ENCODE data around the gene OR5B2. TPM values are rescaled to one million over a fixed set of nuclear protein-coding genes. Genes with fewer than 3 reads are reported as not detected.
"Not testable (repeated sequence)": the region's sequence is repeated elsewhere in the genome, so short reads cannot be mapped to it uniquely, and the experiment has no call there.

Gene OR5B2
- total and polyA plus RNA-seq, 4 donors: not detected

GRCh38 chr11:58433638-58434203, 5.8 kb upstream of the OR5B2 start:
- no peaks in the 10 kb centered on the region for H3K4me1 ChIP-seq (ENCODE audit: control insufficient read depth, insufficient read depth, low read length)
- no peaks in the 10 kb centered on the region for H3K36me3 ChIP-seq (ENCODE audit: control insufficient read depth, insufficient read depth, low read length)
- no peak overlapping the region for H3K4me3 ChIP-seq (ENCODE audit: low read depth, low read length)
- H3K27me3 ChIP-seq (ENCODE audit: control insufficient read depth, insufficient read depth, low read length): no peaks in the 10 kb centered on the region
- H3K27ac ChIP-seq (ENCODE audit: low read depth, low read length): no peak overlapping the region
- no peak for DNase-seq (ENCODE audit: low read depth in 4 of 6, low spot score in 6 of 6)
- no CpG with 5 or more reads among the region's 3 CpGs for WGBS (ENCODE audit: insufficient coverage)
- H3K9me3 ChIP-seq (ENCODE audit: control insufficient read depth, insufficient read depth, low read length): no peaks in the 10 kb centered on the region

GRCh38 chr11:58429273-58429672, 1.4 kb upstream of the OR5B2 start:
- H3K4me3 ChIP-seq (ENCODE audit: low read depth, low read length): no peak overlapping the region
- no peaks in the 10 kb centered on the region for H3K4me1 ChIP-seq (ENCODE audit: control insufficient read depth, insufficient read depth, low read length)
- no peak for DNase-seq (ENCODE audit: low read depth in 4 of 6, low spot score in 6 of 6)
- H3K9me3 ChIP-seq (ENCODE audit: control insufficient read depth, insufficient read depth, low read length): no peaks in the 10 kb centered on the region
- no peaks in the 10 kb centered on the region for H3K27me3 ChIP-seq (ENCODE audit: control insufficient read depth, insufficient read depth, low read length)
- no peak overlapping the region for H3K27ac ChIP-seq (ENCODE audit: low read depth, low read length)
- no CpG with 5 or more reads among the region's 1 CpG for WGBS (ENCODE audit: insufficient coverage)
- no peaks in the 10 kb centered on the region for H3K36me3 ChIP-seq (ENCODE audit: control insufficient read depth, insufficient read depth, low read length)

DNA sequence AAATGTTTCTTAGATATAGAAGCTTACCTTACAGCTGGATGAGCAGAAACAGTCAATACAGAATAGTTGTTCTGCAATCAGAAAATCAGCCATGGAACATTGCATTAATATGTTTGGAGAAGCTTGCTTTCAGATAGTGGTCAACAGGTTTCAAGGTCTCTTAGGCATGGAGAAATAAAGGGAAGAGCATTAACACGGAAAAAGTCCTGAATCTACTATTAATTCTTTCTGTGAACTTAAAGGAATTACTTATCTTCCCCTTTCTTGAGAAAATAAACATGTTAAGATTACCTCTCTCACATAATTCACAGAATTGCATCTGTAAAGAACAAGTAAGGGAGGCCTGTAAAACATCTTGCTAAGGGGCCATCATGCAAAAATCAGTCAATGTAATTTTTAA, 21.1 kb downstream of the OR5B2 start, which contains the start of gene OR5B3:
OR5B3 (minus strand) TSS at position 101 of the 400 bp plus-strand sequence. CDS start 3,465 bp downstream, outside the sequence.
- no peak within 1 kb of the TSS for H3K27ac ChIP-seq (ENCODE audit: low read depth, low read length)
- no peaks in the 10 kb centered on the region for H3K4me1 ChIP-seq (ENCODE audit: control insufficient read depth, insufficient read depth, low read length)
- no peak within 1 kb of the TSS for H3K4me3 ChIP-seq (ENCODE audit: low read depth, low read length)
- WGBS (ENCODE audit: insufficient coverage): no CpG with 5 or more reads among the region's 1 CpG
- peaks cover 4% of the 10 kb centered on the region for H3K9me3 ChIP-seq (ENCODE audit: control insufficient read depth, insufficient read depth, low read length)
- no peaks in the 10 kb centered on the region for H3K27me3 ChIP-seq (ENCODE audit: control insufficient read depth, insufficient read depth, low read length)
- no peaks in the 10 kb centered on the region for H3K36me3 ChIP-seq (ENCODE audit: control insufficient read depth, insufficient read depth, low read length)
- DNase-seq (ENCODE audit: low read depth in 4 of 6, low spot score in 6 of 6): no peak

DNA sequence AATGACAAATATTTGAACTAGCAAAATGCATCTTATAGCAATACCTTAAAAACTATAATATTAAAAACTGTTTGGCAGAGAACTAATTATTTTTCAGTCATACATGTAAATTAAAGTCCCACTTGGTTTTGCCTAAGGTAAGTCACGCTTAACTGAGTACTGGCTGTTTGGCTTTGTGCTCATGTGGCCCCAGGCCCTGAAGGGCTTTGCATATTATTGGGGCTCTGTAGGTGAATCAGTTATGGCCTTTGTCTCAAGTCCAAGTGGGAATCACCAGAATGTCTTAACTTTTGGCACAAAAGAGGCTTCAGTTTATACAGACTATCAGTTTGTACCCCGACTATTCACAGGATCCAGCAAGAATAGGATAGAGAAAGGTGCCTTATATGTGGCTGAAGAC, 28.3 kb downstream of the OR5B2 start:
- H3K4me3 ChIP-seq (ENCODE audit: low read depth, low read length); H3K36me3 ChIP-seq (ENCODE audit: control insufficient read depth, insufficient read depth, low read length); DNase-seq (ENCODE audit: low read depth in 4 of 6, low spot score in 6 of 6); H3K27me3 ChIP-seq (ENCODE audit: control insufficient read depth, insufficient read depth, low read length); H3K9me3 ChIP-seq (ENCODE audit: control insufficient read depth, insufficient read depth, low read length); H3K4me1 ChIP-seq (ENCODE audit: control insufficient read depth, insufficient read depth, low read length); H3K27ac ChIP-seq (ENCODE audit: low read depth, low read length): not testable (repeated sequence)
- WGBS (ENCODE audit: insufficient coverage): no CpG with 5 or more reads among the region's 2 CpGs

DNA sequence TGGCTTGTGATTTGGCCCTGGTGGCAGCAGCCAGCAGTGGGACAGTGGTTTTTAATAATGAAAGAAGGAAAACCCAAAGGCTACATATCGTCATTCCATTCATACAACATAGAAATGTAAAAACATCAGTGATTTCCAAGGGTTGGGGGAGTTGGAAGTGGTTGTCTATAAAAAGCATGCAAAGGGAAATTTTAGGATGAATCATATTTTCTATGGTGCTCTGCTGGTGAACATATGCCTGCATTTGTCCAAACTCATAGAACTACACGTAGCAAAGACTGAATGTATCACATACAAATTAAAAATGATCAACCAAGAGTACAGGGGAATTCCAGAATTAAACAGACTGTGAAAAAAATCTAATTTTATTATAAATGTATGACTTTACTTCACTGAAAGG, 32.3 kb downstream of the OR5B2 start:
- DNase-seq (ENCODE audit: low read depth in 4 of 6, low spot score in 6 of 6): no peak
- H3K36me3 ChIP-seq (ENCODE audit: control insufficient read depth, insufficient read depth, low read length): no peaks in the 10 kb centered on the region
- H3K27me3 ChIP-seq (ENCODE audit: control insufficient read depth, insufficient read depth, low read length): no peaks in the 10 kb centered on the region
- no CpG with 5 or more reads among the region's 2 CpGs for whole genome bisulfite sequencing (ENCODE audit: insufficient coverage)
- H3K4me3 ChIP-seq (ENCODE audit: low read depth, low read length): no peak overlapping the region
- H3K9me3 ChIP-seq (ENCODE audit: control insufficient read depth, insufficient read depth, low read length): peaks cover 3% of the 10 kb centered on the region
- H3K4me1 ChIP-seq (ENCODE audit: control insufficient read depth, insufficient read depth, low read length): no peaks in the 10 kb centered on the region
- no peak overlapping the region for H3K27ac ChIP-seq (ENCODE audit: low read depth, low read length)

GRCh38 chr11:58394195-58394594, 33.7 kb downstream of the OR5B2 start:
- Histone ChIP-seq H3K27me3 (ENCODE audit: control insufficient read depth, insufficient read depth, low read length) (no peaks in the 10 kb centered on the region), H3K27ac (ENCODE audit: low read depth, low read length) (no peak overlapping the region), H3K4me3 (ENCODE audit: low read depth, low read length) (no peak overlapping the region), H3K36me3 (ENCODE audit: control insufficient read depth, insufficient read depth, low read length) (no peaks in the 10 kb centered on the region), H3K9me3 (ENCODE audit: control insufficient read depth, insufficient read depth, low read length) (peaks cover 3% of the 10 kb centered on the region), H3K4me1 (ENCODE audit: control insufficient read depth, insufficient read depth, low read length) (no peaks in the 10 kb centered on the region)
- no peak for DNase-seq (ENCODE audit: low read depth in 4 of 6, low spot score in 6 of 6)

DNA sequence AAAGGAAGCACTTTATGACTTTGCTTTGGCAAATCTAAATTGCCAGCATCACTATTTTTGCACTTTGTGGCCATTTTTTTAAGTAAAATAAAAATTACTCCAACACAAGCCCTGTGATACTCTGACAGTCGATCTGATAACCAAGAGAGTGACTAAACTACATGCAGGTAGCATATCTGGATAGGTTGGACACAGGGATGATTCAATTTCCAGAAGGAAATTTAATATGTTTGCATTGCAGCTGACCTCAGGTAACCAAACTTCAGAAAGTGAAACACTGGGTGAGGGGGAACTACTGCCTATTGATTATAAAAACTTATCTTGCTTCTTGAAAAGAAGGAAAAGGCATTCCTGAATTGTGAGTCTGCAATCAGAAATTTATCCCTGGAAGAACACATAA, 35.2 kb downstream of the OR5B2 start:
- Histone ChIP-seq H3K27me3 (ENCODE audit: control insufficient read depth, insufficient read depth, low read length) (no peaks in the 10 kb centered on the region), H3K4me3 (ENCODE audit: low read depth, low read length) (no peak overlapping the region), H3K27ac (ENCODE audit: low read depth, low read length) (no peak overlapping the region), H3K4me1 (ENCODE audit: control insufficient read depth, insufficient read depth, low read length) (no peaks in the 10 kb centered on the region), H3K9me3 (ENCODE audit: control insufficient read depth, insufficient read depth, low read length) (peaks cover 3% of the 10 kb centered on the region), H3K36me3 (ENCODE audit: control insufficient read depth, insufficient read depth, low read length) (no peaks in the 10 kb centered on the region)
- WGBS (ENCODE audit: insufficient coverage): no CpG with 5 or more reads among the region's 1 CpG
- no peak for DNase-seq (ENCODE audit: low read depth in 4 of 6, low spot score in 6 of 6)

- H3K4me3 ChIP-seq (ENCODE audit: low read depth, low read length): no peak overlapping the region
- H3K36me3 ChIP-seq (ENCODE audit: control insufficient read depth, insufficient read depth, low read length): no peaks in the 10 kb centered on the region
- no peak overlapping the region for H3K27ac ChIP-seq (ENCODE audit: low read depth, low read length)
- H3K9me3 ChIP-seq (ENCODE audit: control insufficient read depth, insufficient read depth, low read length): peaks cover 3% of the 10 kb centered on the region
- H3K27me3 ChIP-seq (ENCODE audit: control insufficient read depth, insufficient read depth, low read length): no peaks in the 10 kb centered on the region
- no peak for DNase-seq (ENCODE audit: low read depth in 4 of 6, low spot score in 6 of 6)
- H3K4me1 ChIP-seq (ENCODE audit: control insufficient read depth, insufficient read depth, low read length): no peaks in the 10 kb centered on the region
- WGBS (ENCODE audit: insufficient coverage): no CpG with 5 or more reads among the region's 1 CpG
Measured at GRCh38 chr11:58391879-58392278, 36.0 kb downstream of the OR5B2 start.

GRCh38 chr11:58390551-58391063, 37.3 kb downstream of the OR5B2 start:
- 89% methylated on average over 18 of the region's 18 CpGs for WGBS (ENCODE audit: insufficient coverage)
- peaks cover 3% of the 10 kb centered on the region for H3K9me3 ChIP-seq (ENCODE audit: control insufficient read depth, insufficient read depth, low read length)
- no peaks in the 10 kb centered on the region for H3K36me3 ChIP-seq (ENCODE audit: control insufficient read depth, insufficient read depth, low read length)
- no peak for DNase-seq (ENCODE audit: low read depth in 4 of 6, low spot score in 6 of 6)
- no peaks in the 10 kb centered on the region for H3K27me3 ChIP-seq (ENCODE audit: control insufficient read depth, insufficient read depth, low read length)
- no peak overlapping the region for H3K27ac ChIP-seq (ENCODE audit: low read depth, low read length)
- no peaks in the 10 kb centered on the region for H3K4me1 ChIP-seq (ENCODE audit: control insufficient read depth, insufficient read depth, low read length)
- no peak overlapping the region for H3K4me3 ChIP-seq (ENCODE audit: low read depth, low read length)
